T-helper 1 cell treated with Interleukin-12 subunit alpha and Interleukin-12 subunit beta and Interleukin-4 antibody, amounts not matched to agents 30 ng/mL and 1 ng/mL, for 36 hours (primary cell): Measurements from ENCODE around the gene SOWAHD. TPM values are rescaled to one million over a fixed set of nuclear protein-coding genes. Genes with fewer than 3 reads are reported as not detected.

Experiments
- intact Hi-C: fragments of 100-400 bp; cut with micrococcal nuclease; formaldehyde crosslinking; loops from one replicate; pipeline ENCODE4 v1.15.1; 2024
- total RNA-seq: library from RNA; stranded (reverse); gene quantifications from 2 replicates; pipeline ENCODE4 v1.2.3, GENCODE V29; 2022

Gene SOWAHD
- total RNA-seq, 1 donor from 2014 or later, result 1.9 TPM

DNA sequence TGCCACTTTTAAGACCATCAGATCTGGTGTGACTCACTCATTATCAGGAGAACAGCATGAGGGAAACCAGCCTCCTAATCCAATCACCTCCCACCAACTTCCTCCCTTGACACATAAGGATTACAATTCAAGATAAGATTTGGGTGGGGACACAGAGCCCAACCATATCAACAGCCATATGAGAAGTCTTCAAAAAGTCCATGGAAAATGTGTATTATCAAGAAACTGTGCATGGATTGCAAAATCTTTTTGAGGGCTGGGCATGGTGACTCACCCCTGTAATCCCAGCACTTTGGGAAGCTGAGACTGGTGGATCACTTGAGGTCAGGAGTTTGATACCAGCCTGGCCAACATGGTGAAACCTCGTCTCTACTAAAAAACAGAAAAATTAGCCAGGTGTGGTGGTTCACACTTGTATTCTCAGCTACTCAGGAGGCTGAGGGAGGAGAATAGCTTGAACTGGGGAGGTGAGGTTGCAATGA is 50.8 kb downstream of the SOWAHD start:
- intact Hi-C loops, result no loop called here

Other genes starting within 250 kb of the SOWAHD start
- gene STEEP1, start 193.2 kb upstream of the SOWAHD start, total RNA-seq, result 18.9 and 21.1 TPM in 2 replicates
- 63.3 and 65.7 TPM in 2 replicates for gene UBE2A, start 184.0 kb upstream of the SOWAHD start, total RNA-seq
- gene NKRF, start 152.2 kb upstream of the SOWAHD start, total RNA-seq, result 15.1 and 15.5 TPM in 2 replicates
- gene SEPTIN6, start 65.4 kb upstream of the SOWAHD start, total RNA-seq, result 278 and 279 TPM in 2 replicates
- gene RPL39, start 33.0 kb downstream of the SOWAHD start, total RNA-seq, result 1,745 and 1,793 TPM in 2 replicates
- 11.0 and 12.5 TPM in 2 replicates for gene UPF3B, start 94.4 kb downstream of the SOWAHD start, total RNA-seq
- gene RNF113A, start 113.1 kb downstream of the SOWAHD start, total RNA-seq, result 29.1 and 30.7 TPM in 2 replicates
- 91.4 and 96.2 TPM in 2 replicates for gene NDUFA1, start 113.2 kb downstream of the SOWAHD start, total RNA-seq
- not detected in 2 replicates for gene AKAP14, start 137.3 kb downstream of the SOWAHD start, total RNA-seq
- gene NKAP, start 185.2 kb downstream of the SOWAHD start, total RNA-seq, result 10.5 and 10.6 TPM in 2 replicates